GM06990 (cell line): ENCODE data around the gene NOP53.
"Not testable (repeated sequence)": the region's sequence is repeated elsewhere in the genome, so short reads cannot be mapped to it uniquely, and the experiment has no call there.

Source experiments
- DNase-seq: peaks from one replicate; pipeline ENCODE4 v3.0.0-alpha.2; 2011; ENCODE audit not compliant: insufficient read length; ENCODE audit errors: extremely low read depth
- H3K27me3 ChIP-seq: replicated peaks from 2 replicates; pipeline ENCODE4 v1.6.0; 2011; ENCODE audit warnings: low read length; ENCODE audit not compliant: control insufficient read depth, insufficient read depth
- H3K36me3 ChIP-seq: 2 replicates; pipeline ENCODE4 v1.5.1; 2011; ENCODE audit warnings: low read length; ENCODE audit not compliant: control insufficient read depth, insufficient read depth
- H3K4me3 ChIP-seq: replicated peaks from 2 replicates; pipeline ENCODE4 v1.5.1; 2011; ENCODE audit warnings: low read depth, mild to moderate bottlenecking, control low read depth, low read length
- CTCF ChIP-seq: IDR thresholded peaks from 2 replicates; pipeline ENCODE4 v1.5.1; 2011; ENCODE audit warnings: low read length, control low read depth, mild to moderate bottlenecking, inconsistent platforms; ENCODE audit not compliant: insufficient read depth, poor library complexity, severe bottlenecking

Gene NOP53

GRCh38 chr19:47760632-47760999 is 15.3 kb downstream of the NOP53 start:
- peaks cover 25% of the 10 kb centered on the region for H3K36me3 ChIP-seq
- no peaks in the 10 kb centered on the region for H3K27me3 ChIP-seq
- DNase-seq, result no peak
- TF ChIP-seq CTCF, result no peak
- no peak overlapping the region for H3K4me3 ChIP-seq

- H3K4me3 ChIP-seq, result no peak overlapping the region
- no peaks in the 10 kb centered on the region for H3K27me3 ChIP-seq
- TF ChIP-seq CTCF, result no peak
- DNase-seq, result no peak
- H3K36me3 ChIP-seq, result peaks cover 16% of the 10 kb centered on the region
These were observed 16.2 kb downstream of the NOP53 start for GRCh38 chr19:47761566-47761965.

GRCh38 chr19:47762151-47762550 is 16.8 kb downstream of the NOP53 start:
- TF ChIP-seq CTCF, result no peak
- no peaks in the 10 kb centered on the region for H3K27me3 ChIP-seq
- DNase-seq, result no peak
- H3K4me3 ChIP-seq, result no peak overlapping the region
- peaks cover 10% of the 10 kb centered on the region for H3K36me3 ChIP-seq

GRCh38 chr19:47762615-47763308 is 17.4 kb downstream of the NOP53 start:
- no peak for DNase-seq
- Histone ChIP-seq H3K4me3 (no peak overlapping the region), H3K27me3 (no peaks in the 10 kb centered on the region), H3K36me3 (peaks cover 4% of the 10 kb centered on the region)
- no peak for TF ChIP-seq CTCF

- not testable (repeated sequence) for H3K4me3 ChIP-seq, H3K27me3 ChIP-seq, H3K36me3 ChIP-seq, DNase-seq
These were observed 19.4 kb downstream of the NOP53 start for GRCh38 chr19:47764705-47765104.

GRCh38 chr19:47765523-47766358 is 20.4 kb downstream of the NOP53 start:
- H3K27me3 ChIP-seq, result no peaks in the 10 kb centered on the region
- peak; percentile 92 for TF ChIP-seq CTCF
- DNase-seq, result no peak
- no peak overlapping the region for H3K4me3 ChIP-seq
- no peaks in the 10 kb centered on the region for H3K36me3 ChIP-seq
